Keratinocyte (primary cell): ENCODE results near the gene CD248. TPM values are rescaled to one million over a fixed set of nuclear protein-coding genes. Genes with fewer than 3 reads are reported as not detected.

Experiments
- DNase-seq: peaks from one replicate; pipeline ENCODE4 v3.0.0-alpha.2; 2011; ENCODE audit warnings: low read depth, missing footprints, low spot score
- FAIRE-seq: peaks from 2 replicates; lab custom pipeline; 2011; peaks lifted over from hg19 to GRCh38; lab: Jason Lieb, UNC
- H2AFZ ChIP-seq: 2 replicates; pipeline ENCODE4 v1.6.0; 2012; ENCODE audit warnings: low read length, control low read depth, inconsistent platforms; ENCODE audit not compliant: control insufficient read depth
- H3K27ac ChIP-seq: 2 replicates; pipeline ENCODE4 v1.5.1; 2011; ENCODE audit warnings: low read length; ENCODE audit not compliant: control insufficient read depth, insufficient read depth
- H3K27me3 ChIP-seq: 3 replicates; pipeline ENCODE4 v1.6.0; 2011; ENCODE audit warnings: low read length; ENCODE audit not compliant: control insufficient read depth, insufficient read depth; ENCODE audit errors: extremely low read depth
- H3K36me3 ChIP-seq, 2 experiments: 2 replicates in 1 of 2; 3 replicates in 1 of 2; pipeline ENCODE4 v1.5.1; 2011; ENCODE audit warnings: low read length in 2 of 2, mild to moderate bottlenecking in 1 of 2; ENCODE audit not compliant: control insufficient read depth in 2 of 2, insufficient read depth in 2 of 2; ENCODE audit errors: extremely low read depth in 1 of 2
- H3K4me1 ChIP-seq: 3 replicates; pipeline ENCODE4 v1.5.1; 2011; ENCODE audit warnings: low read length; ENCODE audit not compliant: control insufficient read depth, insufficient read depth; ENCODE audit errors: extremely low read depth
- H3K4me2 ChIP-seq: 3 replicates; pipeline ENCODE4 v1.6.0; 2011; ENCODE audit warnings: low read depth, low read length; ENCODE audit not compliant: control insufficient read depth, insufficient read depth; ENCODE audit errors: extremely low read depth
- H3K4me3 ChIP-seq, 3 experiments: fragments of 200-600 bp in 1 of 3; sonication (generic) in 1 of 3; 2 replicates in 2 of 3; 3 replicates in 1 of 3; pipeline ENCODE4 v1.5.1; 2011 to 2016; ENCODE audit warnings: low read length in 3 of 3, mild to moderate bottlenecking in 3 of 3, control low read depth in 2 of 3, inconsistent platforms in 1 of 3, low read depth in 1 of 3, mixed read lengths in 1 of 3, mixed run types in 1 of 3, moderate library complexity in 1 of 3; ENCODE audit not compliant: control insufficient read depth in 2 of 3, insufficient read depth in 2 of 3; ENCODE audit errors: extremely low read depth in 1 of 3
- H3K79me2 ChIP-seq: 2 replicates; pipeline ENCODE4 v1.6.0; 2012; ENCODE audit warnings: low read length; ENCODE audit not compliant: control insufficient read depth, insufficient read depth
- H3K9ac ChIP-seq: 3 replicates; pipeline ENCODE4 v1.6.0; 2011; ENCODE audit warnings: low read length; ENCODE audit not compliant: control insufficient read depth, insufficient read depth; ENCODE audit errors: extremely low read depth
- H3K9me1 ChIP-seq: 3 replicates; pipeline ENCODE4 v1.6.0; 2011; ENCODE audit warnings: low read length; ENCODE audit not compliant: control insufficient read depth, insufficient read depth; ENCODE audit errors: extremely low read depth
- H3K9me3 ChIP-seq: 2 replicates; pipeline ENCODE4 v1.5.1; 2012; ENCODE audit warnings: low read depth, low read length; ENCODE audit not compliant: control insufficient read depth
- H4K20me1 ChIP-seq: 3 replicates; pipeline ENCODE4 v1.6.0; 2011; ENCODE audit warnings: low read length; ENCODE audit not compliant: control insufficient read depth, insufficient read depth; ENCODE audit errors: extremely low read depth
- EZH2 ChIP-seq: IDR thresholded peaks from one replicate; pipeline ENCODE4 v1.6.1; 2012; ENCODE audit warnings: inconsistent platforms, mild to moderate bottlenecking, low read length, moderate library complexity
- dilution Hi-C: fragments of 300-500 bp; cut with MboI; formaldehyde crosslinking; loops from one replicate; pipeline ENCODE4 v1.7.0; 2020; ENCODE audit warnings: low sequenced_read_pairs; ENCODE audit not compliant: extremely low pct_ligation_motif_present
- polyA plus RNA-seq, 5 experiments: library from polyadenylated mRNA; depleted of rRNA in 3 of 5; stranded (reverse) in 3 of 5; stranded (forward) in 1 of 5; unstranded in 1 of 5; fragments of >200 nt; gene quantifications; 1 replicate in 1 of 5; 2 replicates in 3 of 5; 3 replicates in 1 of 5; pipeline versions ENCODE4 v1.2.1 to v1.2.3, GENCODE V29; 2011 to 2012; ENCODE audit warnings: missing spikeins in 2 of 5, low read depth in 1 of 5, low replicate concordance in 1 of 5
- TF ChIP-seq, protein P1 (sequence below), 3 experiments: IDR thresholded peaks in 1 of 3; conservative IDR thresholded peaks in 1 of 3; optimal IDR thresholded peaks in 1 of 3; 2 replicates in 2 of 3; 3 replicates in 1 of 3; pipeline versions ENCODE3 to v1.5.1; 2011; ENCODE audit warnings: low read length in 3 of 3, mild to moderate bottlenecking in 3 of 3, moderate library complexity in 2 of 3, control low read depth in 1 of 3, inconsistent platforms in 1 of 3; ENCODE audit not compliant: insufficient read depth in 2 of 3; ENCODE audit errors: extremely low read depth in 1 of 3

The CD248 gene
- polyA plus RNA-seq, 1 donor (not counting 4 experiments of a cell fraction or from before 2014, with no cell fraction given): 0.12 TPM

DNA sequence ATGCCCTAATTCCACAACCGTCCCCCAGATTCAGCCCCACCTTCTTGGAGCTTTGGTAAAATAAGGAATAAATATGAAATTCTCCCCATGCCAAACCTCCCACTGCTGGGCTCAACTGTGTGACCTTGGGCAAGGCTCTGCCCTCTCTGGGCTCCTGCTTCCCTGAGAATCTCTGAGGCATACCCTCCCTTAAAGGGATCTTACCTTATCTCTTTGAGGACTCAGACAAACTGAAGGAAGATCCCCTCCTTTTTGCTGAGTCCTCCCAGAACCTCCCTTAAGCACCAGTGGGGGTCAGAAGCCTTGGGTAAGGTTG, 2.7 kb downstream of the CD248 start:
- Histone ChIP-seq H3K9ac (no peak overlapping the region), H3K4me3 (no peak overlapping the region), H3K79me2 (no peaks in the 10 kb centered on the region), H3K36me3 (no peaks in the 10 kb centered on the region), H3K4me1 (peaks cover 16% of the 10 kb centered on the region), H3K9me1 (no peaks in the 10 kb centered on the region), H4K20me1 (no peaks in the 10 kb centered on the region), H3K27me3 (peaks cover 16% of the 10 kb centered on the region), H3K27ac (no peak overlapping the region), H2AFZ (no peak overlapping the region), H3K4me2 (no peak overlapping the region), H3K9me3 (no peaks in the 10 kb centered on the region)
- no peak for DNase-seq
- TF ChIP-seq, protein P1, sequence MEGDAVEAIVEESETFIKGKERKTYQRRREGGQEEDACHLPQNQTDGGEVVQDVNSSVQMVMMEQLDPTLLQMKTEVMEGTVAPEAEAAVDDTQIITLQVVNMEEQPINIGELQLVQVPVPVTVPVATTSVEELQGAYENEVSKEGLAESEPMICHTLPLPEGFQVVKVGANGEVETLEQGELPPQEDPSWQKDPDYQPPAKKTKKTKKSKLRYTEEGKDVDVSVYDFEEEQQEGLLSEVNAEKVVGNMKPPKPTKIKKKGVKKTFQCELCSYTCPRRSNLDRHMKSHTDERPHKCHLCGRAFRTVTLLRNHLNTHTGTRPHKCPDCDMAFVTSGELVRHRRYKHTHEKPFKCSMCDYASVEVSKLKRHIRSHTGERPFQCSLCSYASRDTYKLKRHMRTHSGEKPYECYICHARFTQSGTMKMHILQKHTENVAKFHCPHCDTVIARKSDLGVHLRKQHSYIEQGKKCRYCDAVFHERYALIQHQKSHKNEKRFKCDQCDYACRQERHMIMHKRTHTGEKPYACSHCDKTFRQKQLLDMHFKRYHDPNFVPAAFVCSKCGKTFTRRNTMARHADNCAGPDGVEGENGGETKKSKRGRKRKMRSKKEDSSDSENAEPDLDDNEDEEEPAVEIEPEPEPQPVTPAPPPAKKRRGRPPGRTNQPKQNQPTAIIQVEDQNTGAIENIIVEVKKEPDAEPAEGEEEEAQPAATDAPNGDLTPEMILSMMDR (optimal IDR thresholded peaks at IDR 0.05 in 1 of 3, IDR thresholded peaks at IDR 0.05 in 1 of 3, conservative IDR thresholded peaks at IDR 0.05 in 1 of 3; ENCODE audit: extremely low read depth in 1 of 3, insufficient read depth in 2 of 3, low read length in 3 of 3): no peak
- no peak for TF ChIP-seq EZH2
- no peak for FAIRE-seq
- dilution Hi-C loops: no loop called here

DNA sequence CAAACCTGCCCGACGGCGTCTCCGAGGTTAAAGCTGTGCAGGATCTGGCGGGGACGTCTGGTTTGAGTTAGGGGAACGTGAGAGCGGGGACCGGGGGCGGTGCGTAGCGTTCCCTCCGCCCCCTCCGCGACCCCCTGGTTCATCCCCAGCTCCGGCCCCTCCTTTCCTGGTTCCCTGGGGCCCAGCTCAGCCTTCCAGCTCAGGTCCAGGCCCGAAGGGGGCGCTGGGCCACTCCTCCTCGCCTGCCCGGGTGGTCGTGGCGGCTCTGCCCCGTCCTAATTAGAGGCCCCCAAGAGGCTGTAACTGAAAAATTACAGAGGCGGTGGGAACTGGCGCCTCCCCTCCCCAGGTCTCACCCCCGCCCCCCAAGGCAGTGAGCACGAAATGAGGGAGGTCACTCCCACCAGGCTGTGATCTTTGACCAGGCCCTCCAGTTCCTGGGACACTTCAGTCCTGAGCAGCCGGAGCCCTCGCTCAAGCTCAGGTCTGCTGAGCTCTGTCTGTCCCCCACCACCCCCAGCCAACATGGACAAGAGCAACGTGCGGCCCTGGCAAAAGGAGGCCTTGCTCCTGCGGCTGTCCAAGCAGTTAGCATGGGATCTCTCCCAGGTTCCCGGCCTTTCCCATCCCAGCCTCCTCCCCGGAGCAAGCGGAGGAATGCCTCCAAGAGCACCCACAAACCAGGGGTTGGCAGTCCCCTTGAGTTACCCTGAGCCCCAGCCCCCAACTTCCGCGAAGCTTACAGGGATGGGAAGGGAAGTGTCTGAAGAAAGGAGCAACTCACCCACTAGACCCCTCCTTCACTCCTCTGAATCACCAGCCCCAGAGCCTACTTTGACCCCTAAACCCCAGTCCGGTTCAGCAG, 3.3 kb downstream of the CD248 start:
- Histone ChIP-seq H2AFZ (peak overlapping the region; percentile 86), H3K4me1 (peaks cover 13% of the 10 kb centered on the region), H4K20me1 (no peaks in the 10 kb centered on the region), H3K36me3 (no peaks in the 10 kb centered on the region), H3K9me1 (no peaks in the 10 kb centered on the region), H3K27ac (peak overlapping the region; percentile 31), H3K79me2 (no peaks in the 10 kb centered on the region), H3K9ac (peak overlapping the region; percentile 54), H3K4me2 (peak overlapping the region; percentile 77), H3K27me3 (peaks cover 16% of the 10 kb centered on the region), H3K4me3 (peak overlapping the region in 1 of 3 experiments; percentile 46), H3K9me3 (no peaks in the 10 kb centered on the region)
- TF ChIP-seq EZH2: no peak
- TF ChIP-seq, protein P1 (optimal IDR thresholded peaks at IDR 0.05 in 1 of 3, IDR thresholded peaks at IDR 0.05 in 1 of 3, conservative IDR thresholded peaks at IDR 0.05 in 1 of 3; ENCODE audit: extremely low read depth in 1 of 3, insufficient read depth in 2 of 3, low read length in 3 of 3): no peak
- no peak for DNase-seq
- dilution Hi-C loops: no loop called here
- no peak for FAIRE-seq
